Mononuclear cell (primary cell): ENCODE measurements around the gene KCNC1. TPM values are rescaled to one million over a fixed set of nuclear protein-coding genes. Genes with fewer than 3 reads are reported as not detected.

Experiments
- H3K27me3 ChIP-seq: 2 replicates; pipeline ENCODE4 v1.6.0; 2011; ENCODE audit warnings: low read length, control low read depth; ENCODE audit not compliant: insufficient read depth
- H3K4me1 ChIP-seq: 2 replicates; pipeline ENCODE4 v1.5.1; 2011; ENCODE audit warnings: mild to moderate bottlenecking, low read length, control low read depth; ENCODE audit not compliant: insufficient read depth
- H3K4me3 ChIP-seq: 2 replicates; pipeline ENCODE4 v1.5.1; 2011; ENCODE audit warnings: mild to moderate bottlenecking, low read length, moderate library complexity
- H3K9me3 ChIP-seq: 2 replicates; pipeline ENCODE4 v1.5.1; 2011; ENCODE audit warnings: low read depth, mild to moderate bottlenecking, control low read depth, low read length
- total RNA-seq: library from RNA; depleted of rRNA; stranded (reverse); fragments of >200 nt; gene quantifications from one replicate; pipeline ENCODE4 v1.2.3, GENCODE V29; 2012

KCNC1 gene
- total RNA-seq, 1 donor = under 0.01 TPM

DNA sequence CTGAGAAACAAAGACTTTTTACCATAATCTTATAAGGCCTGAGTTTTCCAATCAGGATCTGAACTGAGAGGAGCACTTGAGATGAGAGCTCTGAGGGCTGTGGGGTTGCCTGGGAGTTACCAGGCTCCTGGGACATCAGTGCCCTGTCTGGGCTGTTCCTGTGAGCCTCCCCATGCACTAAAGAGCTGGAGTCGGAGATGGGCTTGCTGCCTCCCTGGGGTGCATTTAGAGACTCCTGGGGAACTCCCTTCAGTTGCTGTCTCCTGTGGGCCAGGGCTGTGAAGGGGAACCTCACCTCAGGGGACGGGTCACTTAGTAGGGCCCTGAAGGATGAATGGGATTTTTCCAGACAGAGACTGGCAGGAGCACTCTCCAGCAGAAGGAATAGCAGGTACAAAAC is 33.3 kb downstream of the KCNC1 start:
- H3K4me1 ChIP-seq = no peaks in the 10 kb centered on the region
- H3K27me3 ChIP-seq = no peaks in the 10 kb centered on the region
- no peak overlapping the region for H3K4me3 ChIP-seq
- no peaks in the 10 kb centered on the region for H3K9me3 ChIP-seq

DNA sequence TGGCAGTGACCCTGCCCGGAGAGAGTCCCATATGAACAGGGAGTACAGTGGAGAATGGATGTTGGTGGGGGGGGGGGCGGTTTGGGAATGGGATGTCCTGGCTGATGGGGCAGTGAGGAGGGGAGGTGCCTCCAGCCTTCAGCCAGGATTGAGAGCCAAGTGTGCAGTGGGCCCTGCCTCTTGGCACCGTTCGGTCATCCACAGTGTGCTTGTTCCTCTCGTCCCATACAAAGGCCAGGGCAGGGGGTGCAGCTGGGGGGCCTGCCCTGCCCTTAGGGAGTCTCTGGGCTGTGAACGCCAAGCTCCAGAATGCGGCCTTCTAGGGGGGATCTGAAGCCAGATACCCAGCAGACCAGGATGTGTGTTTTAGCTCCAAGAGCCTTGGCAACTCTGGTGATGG is 34.0 kb downstream of the KCNC1 start:
- no peak overlapping the region for H3K4me3 ChIP-seq
- no peaks in the 10 kb centered on the region for H3K4me1 ChIP-seq
- H3K27me3 ChIP-seq = no peaks in the 10 kb centered on the region
- no peaks in the 10 kb centered on the region for H3K9me3 ChIP-seq

DNA sequence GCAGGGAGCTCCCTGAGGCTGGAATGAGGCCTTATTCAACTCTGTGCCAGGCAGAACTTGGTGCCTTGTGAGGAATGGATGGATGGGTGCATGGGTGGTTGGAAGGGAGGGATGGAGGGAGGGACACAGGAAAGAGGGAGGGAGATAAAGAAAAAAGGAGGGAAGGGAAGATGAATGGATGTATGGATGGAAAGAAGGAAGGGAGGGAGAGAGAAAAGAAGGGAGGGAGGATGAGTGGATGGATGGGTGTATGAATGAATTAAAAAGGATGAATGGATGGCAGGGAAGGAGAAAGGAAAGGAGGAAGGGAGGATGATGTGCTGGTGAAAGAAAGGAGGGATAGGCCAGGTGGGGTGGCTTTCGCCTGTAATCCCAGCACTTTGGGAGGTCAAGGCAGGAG is 34.6 kb downstream of the KCNC1 start:
- H3K27me3 ChIP-seq = no peaks in the 10 kb centered on the region
- no peaks in the 10 kb centered on the region for H3K4me1 ChIP-seq
- no peaks in the 10 kb centered on the region for H3K9me3 ChIP-seq
- H3K4me3 ChIP-seq = no peak overlapping the region

DNA sequence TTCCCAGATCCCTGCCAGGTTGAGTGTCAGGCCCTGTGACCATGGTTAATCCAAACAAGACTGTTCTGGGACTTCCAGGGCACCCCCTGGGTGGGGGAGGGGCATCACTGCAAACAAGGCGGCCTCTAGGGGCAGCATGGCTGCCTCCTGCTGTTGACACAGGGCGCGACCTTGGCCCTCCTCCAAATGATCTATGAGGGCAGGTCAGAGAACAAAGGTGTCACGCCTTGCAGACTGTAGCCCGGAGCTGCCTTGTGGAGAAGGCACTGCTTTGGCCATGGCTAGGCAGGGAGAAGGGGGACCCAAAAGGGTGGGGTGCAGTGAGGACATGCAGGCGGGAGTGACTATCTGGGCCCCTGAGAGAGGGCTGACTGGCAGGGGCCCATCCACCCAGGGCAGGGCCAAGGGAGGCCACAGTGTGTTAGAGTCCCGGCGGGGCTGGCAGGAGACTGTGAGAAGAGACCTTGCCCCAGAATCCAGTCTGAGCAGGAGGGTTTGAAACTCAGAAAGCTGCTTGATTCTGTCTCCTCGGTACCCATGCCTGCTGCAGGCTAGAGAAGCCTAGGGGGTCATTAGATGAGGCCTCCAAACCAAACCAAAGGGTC is 35.6 kb downstream of the KCNC1 start:
- no peaks in the 10 kb centered on the region for H3K4me1 ChIP-seq
- no peak overlapping the region for H3K4me3 ChIP-seq
- no peaks in the 10 kb centered on the region for H3K27me3 ChIP-seq
- no peaks in the 10 kb centered on the region for H3K9me3 ChIP-seq

DNA sequence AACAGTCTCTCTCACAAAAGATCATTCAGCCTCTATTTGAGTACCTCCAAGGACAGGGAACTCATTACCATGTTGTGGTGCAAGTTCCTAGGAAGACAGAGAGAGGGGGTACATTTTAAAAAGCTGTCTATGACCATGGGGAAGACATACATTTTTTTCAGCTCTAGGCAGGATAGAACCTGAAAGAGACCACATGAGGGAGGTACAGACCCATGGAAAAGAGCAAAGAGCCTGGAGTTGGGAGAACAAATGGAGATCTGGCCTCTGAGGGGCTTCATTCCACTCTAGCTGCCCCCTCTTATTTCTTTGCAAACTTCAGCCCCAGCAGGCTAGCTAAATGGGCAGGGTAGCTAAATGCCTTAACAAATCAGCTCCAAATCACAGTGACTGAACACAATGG is 36.3 kb downstream of the KCNC1 start:
- H3K27me3 ChIP-seq = no peaks in the 10 kb centered on the region
- no peak overlapping the region for H3K4me3 ChIP-seq
- H3K4me1 ChIP-seq = no peaks in the 10 kb centered on the region
- no peaks in the 10 kb centered on the region for H3K9me3 ChIP-seq

DNA sequence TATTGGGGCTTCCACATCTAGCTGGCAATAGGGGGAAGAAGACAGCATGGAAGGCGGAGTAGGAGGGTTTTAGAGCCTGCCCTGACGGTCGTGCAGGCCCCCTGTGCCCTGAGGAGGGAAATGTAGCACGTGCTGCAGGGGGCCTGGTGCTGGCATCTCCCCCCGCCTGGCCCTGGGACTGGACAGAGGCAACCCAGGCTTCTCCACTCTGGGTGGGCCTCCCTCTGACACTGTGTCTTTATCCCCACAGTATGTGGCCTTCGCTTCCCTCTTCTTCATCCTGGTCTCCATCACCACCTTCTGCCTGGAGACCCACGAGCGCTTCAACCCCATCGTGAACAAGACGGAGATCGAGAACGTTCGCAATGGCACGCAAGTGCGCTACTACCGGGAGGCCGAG is 36.8 kb downstream of the KCNC1 start:
- H3K4me1 ChIP-seq = no peaks in the 10 kb centered on the region
- H3K27me3 ChIP-seq = no peaks in the 10 kb centered on the region
- no peak overlapping the region for H3K4me3 ChIP-seq
- H3K9me3 ChIP-seq = no peaks in the 10 kb centered on the region

DNA sequence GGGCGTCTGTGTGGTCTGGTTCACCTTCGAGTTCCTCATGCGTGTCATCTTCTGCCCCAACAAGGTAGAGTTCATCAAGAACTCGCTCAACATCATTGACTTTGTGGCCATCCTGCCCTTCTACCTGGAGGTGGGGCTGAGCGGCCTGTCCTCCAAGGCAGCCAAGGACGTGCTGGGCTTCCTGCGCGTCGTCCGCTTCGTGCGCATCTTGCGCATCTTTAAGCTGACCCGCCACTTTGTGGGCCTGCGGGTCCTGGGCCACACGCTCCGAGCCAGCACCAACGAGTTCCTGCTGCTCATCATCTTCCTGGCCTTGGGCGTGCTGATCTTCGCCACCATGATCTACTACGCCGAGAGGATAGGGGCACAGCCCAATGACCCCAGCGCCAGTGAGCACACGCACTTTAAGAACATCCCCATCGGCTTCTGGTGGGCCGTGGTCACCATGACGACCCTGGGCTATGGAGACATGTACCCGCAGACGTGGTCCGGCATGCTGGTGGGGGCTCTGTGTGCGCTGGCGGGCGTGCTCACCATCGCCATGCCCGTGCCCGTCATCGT is 37.3 kb downstream of the KCNC1 start:
- H3K27me3 ChIP-seq = no peaks in the 10 kb centered on the region
- no peaks in the 10 kb centered on the region for H3K9me3 ChIP-seq
- no peak overlapping the region for H3K4me3 ChIP-seq
- no peaks in the 10 kb centered on the region for H3K4me1 ChIP-seq

DNA sequence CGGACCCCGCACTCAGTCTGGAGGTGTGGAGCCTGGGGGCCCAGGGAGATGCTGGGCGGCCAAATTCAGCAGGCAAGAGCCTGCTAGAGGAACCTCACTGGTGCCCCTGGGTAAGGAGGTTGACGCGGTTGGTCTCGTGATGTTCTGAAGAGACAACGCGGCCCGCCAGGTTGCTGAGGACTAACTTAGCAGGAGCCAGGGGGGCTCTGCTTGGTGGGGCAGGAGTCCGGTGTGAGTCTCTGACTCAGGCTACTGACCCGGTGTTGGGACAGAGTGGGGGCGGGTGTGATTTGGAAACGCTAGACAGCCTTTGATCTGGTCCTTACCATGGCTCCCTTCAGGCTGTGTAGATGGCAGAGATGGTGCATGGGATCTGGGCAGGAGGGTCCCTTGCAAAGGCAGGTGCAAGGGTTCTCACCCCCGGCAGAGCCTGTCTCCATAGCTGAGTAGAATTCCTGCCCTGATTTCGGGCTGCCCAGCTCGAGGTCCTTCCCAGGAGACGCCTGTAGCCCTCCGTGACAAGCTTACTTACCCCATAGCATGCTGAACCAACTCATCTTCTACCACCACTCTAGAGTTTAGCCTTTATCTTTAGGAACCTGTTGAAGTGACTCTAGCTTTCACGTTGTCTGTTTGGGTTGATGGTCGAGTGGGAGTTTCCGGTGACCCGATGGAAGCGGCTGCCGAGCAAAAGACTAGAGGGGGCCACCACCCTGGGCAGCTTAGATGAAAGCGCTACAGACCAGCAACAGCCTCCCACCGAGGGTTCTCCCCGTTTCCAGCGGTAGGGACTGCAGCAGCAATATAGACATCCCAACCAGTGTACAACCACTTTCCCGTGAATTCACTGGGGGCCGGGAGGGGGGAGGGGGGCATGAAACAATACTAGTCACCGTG is 38.4 kb downstream of the KCNC1 start:
- no peak overlapping the region for H3K4me3 ChIP-seq
- no peaks in the 10 kb centered on the region for H3K9me3 ChIP-seq
- H3K27me3 ChIP-seq = no peaks in the 10 kb centered on the region
- no peaks in the 10 kb centered on the region for H3K4me1 ChIP-seq

DNA sequence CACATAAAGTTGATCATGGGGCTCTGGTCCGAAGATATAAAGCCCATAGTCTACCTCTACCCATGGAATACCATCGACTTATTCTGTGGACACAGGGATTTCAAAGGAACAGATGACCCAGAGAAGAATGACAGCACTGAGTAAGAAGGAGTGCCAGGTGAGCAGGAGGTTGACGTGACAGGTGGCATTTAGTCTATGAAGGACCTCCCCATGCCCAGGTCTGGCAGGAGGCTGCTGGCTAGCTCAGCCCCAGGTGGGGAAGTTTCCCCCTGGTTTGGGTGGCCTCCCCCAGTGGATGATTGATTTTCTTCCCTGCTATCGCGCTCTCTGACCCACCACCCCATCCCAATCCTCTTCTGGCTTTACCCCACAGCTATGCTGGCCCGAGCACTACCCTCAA is 39.1 kb downstream of the KCNC1 start:
- H3K27me3 ChIP-seq = no peaks in the 10 kb centered on the region
- H3K4me3 ChIP-seq = no peak overlapping the region
- H3K4me1 ChIP-seq = no peaks in the 10 kb centered on the region
- no peaks in the 10 kb centered on the region for H3K9me3 ChIP-seq

DNA sequence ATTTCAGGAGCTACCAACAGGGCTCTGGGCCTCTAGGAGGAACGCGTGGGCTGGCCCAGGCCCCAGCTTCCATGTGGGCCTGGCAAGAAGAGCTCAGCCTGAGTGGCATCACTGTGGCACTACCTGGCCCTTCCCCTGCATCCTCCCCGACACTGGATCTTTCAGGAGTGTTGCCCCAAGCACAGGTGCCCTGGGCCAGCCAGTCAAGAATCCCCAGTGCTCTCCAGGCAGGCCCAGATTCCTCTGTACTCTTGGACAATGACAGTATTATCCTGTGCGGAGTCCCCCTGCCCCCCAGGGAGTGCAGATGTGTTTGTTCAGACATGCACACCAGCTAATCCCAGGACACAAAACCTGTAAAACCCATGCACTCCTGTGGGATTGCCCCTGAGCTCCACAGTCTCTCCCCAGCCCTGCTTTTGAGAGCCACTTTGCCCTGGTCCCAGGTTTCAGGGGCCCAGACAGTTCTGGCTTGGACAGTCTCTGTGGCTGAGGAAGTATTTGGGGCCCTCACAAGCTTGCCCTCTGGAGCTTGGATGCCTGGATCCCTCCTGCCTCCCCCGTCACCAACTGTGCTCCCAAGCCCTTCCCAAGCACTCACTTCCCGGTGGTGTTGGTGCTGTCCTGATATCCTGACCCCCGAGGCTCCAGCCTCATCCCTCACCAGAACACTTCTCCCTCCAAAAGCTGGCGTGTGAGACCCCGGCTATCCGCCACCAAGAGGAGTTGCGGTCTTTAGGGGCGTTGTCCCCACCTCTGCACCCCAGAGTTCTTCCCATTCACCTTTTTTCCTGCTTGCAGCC is 39.9 kb downstream of the KCNC1 start:
- Histone ChIP-seq H3K4me3 (no peak overlapping the region), H3K9me3 (no peaks in the 10 kb centered on the region), H3K27me3 (no peaks in the 10 kb centered on the region), H3K4me1 (no peaks in the 10 kb centered on the region)

DNA sequence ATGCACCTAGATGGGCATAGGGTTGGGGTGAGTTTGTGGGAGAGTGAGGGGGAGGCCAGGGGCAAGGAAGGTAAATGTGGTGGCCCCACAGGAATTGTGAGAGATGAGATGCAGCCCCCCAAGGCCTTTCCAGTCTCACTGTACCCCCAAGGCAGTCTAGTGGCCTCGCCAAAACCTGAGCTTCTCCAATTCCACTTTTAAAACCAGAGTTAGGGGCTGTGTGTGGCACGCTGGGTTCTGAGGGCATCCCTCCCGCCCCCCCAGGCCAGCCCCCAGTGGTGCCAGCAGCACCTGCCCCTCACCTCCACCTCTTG is 40.4 kb downstream of the KCNC1 start:
- no peaks in the 10 kb centered on the region for H3K27me3 ChIP-seq
- H3K4me1 ChIP-seq = no peaks in the 10 kb centered on the region
- H3K9me3 ChIP-seq = no peaks in the 10 kb centered on the region
- H3K4me3 ChIP-seq = no peak overlapping the region

DNA sequence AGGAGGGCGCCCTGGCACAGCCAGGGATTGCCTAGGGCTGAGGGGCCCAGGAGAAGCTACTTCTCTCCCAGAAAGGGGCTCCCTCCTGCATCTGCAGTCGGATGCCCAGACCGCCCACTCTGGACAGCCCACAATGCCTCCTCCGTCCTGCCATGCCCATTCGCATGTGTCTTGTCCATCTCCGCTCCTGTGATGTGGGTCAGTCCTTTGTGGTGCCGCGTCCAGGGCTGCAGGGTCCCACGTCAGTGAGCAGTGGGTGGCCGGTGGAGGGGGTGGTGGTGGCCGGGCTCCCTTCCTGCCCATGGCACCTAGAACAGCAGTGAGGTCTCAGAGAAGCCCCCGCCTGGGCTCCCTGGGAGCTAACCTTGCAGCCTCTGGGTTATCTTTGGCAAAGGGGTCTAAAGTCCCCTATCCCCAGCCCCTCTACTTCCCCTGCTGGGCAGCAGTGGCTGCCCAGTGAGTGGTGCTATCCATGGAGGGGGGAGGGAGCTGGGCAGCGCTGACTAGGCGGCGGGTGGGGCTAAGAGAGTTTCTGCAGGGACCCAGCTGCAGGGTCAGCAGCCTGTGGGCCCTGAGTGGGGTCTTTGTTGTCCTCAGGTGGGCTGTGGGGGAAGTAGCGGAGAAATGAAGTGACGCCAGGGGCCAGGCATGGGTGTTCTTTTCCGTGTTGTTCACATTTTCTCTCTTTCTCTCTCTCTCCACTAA is 41.1 kb downstream of the KCNC1 start:
- H3K27me3 ChIP-seq = no peaks in the 10 kb centered on the region
- H3K4me1 ChIP-seq = no peaks in the 10 kb centered on the region
- no peaks in the 10 kb centered on the region for H3K9me3 ChIP-seq
- no peak overlapping the region for H3K4me3 ChIP-seq

DNA sequence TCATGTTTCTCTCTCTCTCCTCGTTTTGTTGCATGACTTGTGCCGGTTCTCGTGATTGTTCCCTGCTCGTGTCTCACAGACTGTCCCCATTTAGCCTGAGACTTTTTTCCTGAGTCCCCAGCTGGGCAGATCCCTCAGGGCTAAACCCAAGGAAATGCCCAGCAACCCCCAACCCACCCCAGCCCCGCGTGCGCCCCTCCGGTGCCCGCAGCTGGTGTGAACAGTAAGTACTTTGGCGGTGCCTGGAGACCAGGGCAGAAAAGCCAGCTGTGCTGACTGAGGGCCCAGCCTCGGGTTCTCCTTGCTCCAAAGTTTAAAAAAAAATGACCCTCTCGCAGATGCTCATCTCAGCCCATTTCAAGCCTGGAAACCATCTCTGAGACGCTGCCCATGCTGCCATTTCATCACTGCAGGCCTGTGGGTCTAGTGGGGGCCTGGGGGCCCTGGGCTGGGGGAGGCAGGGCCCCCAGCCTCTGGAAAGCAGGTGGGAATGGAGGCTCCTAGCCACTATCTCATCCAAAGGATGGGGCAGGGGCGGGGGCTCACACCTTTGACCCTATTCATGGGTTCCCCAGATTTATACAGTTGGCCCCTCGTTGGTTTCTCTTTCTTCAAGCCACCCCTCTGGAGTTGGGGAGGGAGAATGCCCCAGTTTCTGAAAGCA is 41.8 kb downstream of the KCNC1 start:
- Histone ChIP-seq H3K27me3 (no peaks in the 10 kb centered on the region), H3K4me3 (no peak overlapping the region), H3K9me3 (no peaks in the 10 kb centered on the region), H3K4me1 (no peaks in the 10 kb centered on the region)

DNA sequence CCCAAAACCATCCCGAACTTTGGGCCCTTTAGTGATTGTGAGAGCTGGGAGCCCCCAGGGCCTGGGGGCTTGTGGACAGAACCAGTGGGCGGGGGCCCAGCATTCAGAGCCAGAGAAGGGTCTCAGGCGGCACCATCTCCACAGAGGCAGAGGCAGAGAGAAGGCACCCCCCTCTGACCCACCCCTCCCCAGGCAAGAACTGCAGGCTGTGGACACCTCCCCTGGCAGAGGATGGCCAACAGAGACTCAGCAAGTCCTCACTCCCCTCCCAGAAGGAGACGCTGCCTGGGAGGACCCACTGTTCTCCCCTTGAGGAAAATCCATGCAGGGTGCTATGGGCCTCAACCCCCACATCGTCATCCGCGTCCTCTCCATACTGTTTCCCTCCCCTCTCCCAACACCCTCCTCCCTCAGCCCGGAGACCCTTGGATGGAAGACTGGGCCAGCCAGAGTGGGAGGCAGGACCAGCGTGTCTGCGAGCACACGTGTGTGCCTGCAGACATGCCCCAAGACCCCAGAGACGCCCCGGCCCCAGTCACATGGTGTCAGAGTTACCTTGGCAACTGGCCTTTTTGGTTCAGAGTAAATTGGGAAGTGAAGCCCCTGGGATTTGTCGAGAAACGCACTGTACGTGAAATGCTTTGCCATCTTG is 42.6 kb downstream of the KCNC1 start:
- Histone ChIP-seq H3K4me3 (no peak overlapping the region), H3K4me1 (no peaks in the 10 kb centered on the region), H3K27me3 (no peaks in the 10 kb centered on the region), H3K9me3 (no peaks in the 10 kb centered on the region)
